PC-3 (cell line): Measurements from ENCODE around the gene FGB.

Experiments used
- CTCF ChIP-seq: fragments of 300-600 bp; sonication (generic); conservative IDR thresholded peaks from 2 replicates; pipeline ENCODE4 v1.5.1; 2017; ENCODE audit warnings: antibody characterized with exemption, low read depth, mild to moderate bottlenecking, low read length
- EZH2 ChIP-seq: fragments of 300-600 bp; sonication (generic); IDR thresholded peaks from one replicate; pipeline ENCODE4 v1.6.1; 2017; ENCODE audit warnings: antibody characterized with exemption, mild to moderate bottlenecking, low read length; ENCODE audit not compliant: unreplicated experiment

- TF ChIP-seq EZH2 (no peak), CTCF (no peak)
Measured at GRCh38 chr4:154564311-154564710, 1.5 kb downstream of the FGB start.
